Lower leg skin (tissue), 4 donors: ENCODE results near the gene TMEM9. TPM values are rescaled to one million over a fixed set of nuclear protein-coding genes. Genes with fewer than 3 reads are reported as not detected.

ENCODE experiments used
- DNase-seq, 2 donors: peaks; one replicate each; pipeline ENCODE4 v3.0.0-alpha.2; 2019; ENCODE audit warnings: low spot score in 2 of 2
- H3K4me3 ChIP-seq: fragments of 200-600 bp; sonication (generic); 2 replicates; pipeline ENCODE4 v1.5.1; 2017; ENCODE audit warnings: mild to moderate bottlenecking, low read depth; ENCODE audit not compliant: poor library complexity, severe bottlenecking
- POLR2A ChIP-seq, 2 donors: fragments of 450-650 bp; IDR thresholded peaks; one replicate each; pipeline ENCODE4 v1.6.1; 2016 to 2017; ENCODE audit warnings: antibody characterized with exemption in 2 of 2, mild to moderate bottlenecking in 1 of 2, moderate library complexity in 1 of 2
- WGBS, 2 donors: methylation state at CpG; one replicate each; pipeline ENCODE4 v1.1.5; 2018; 5-methylcytosine and 5-hydroxymethylcytosine counted together
- intact Hi-C: fragments of 100-400 bp; cut with DNase I; formaldehyde crosslinking; loops from one replicate; pipeline ENCODE4 v1.15.0; 2023; ENCODE audit warnings: low total_unique reads
- total RNA-seq, 4 donors: library from RNA; depleted of rRNA; stranded (reverse); fragments of >200 nt; gene quantifications; one replicate each; pipeline ENCODE4 v1.1.0, GENCODE V29; 2016
- TF ChIP-seq, protein P1 (sequence below), 3 donors: fragments of 450-650 bp; IDR thresholded peaks; one replicate each; pipeline ENCODE4 v1.5.1; 2016; ENCODE audit warnings: antibody characterized with exemption in 3 of 3, mild to moderate bottlenecking in 3 of 3, moderate library complexity in 2 of 3

The TMEM9 gene
- total RNA-seq, 4 donors from 2014 or later: 32.3 to 48.5 (median 45.9) TPM

- intact Hi-C loops: no loop called here
- WGBS, 2 donors: 83 to 89% methylated on average over 10 of the region's 10 CpGs
- no peak for TF ChIP-seq POLR2A (IDR thresholded peaks at IDR 0.05)
- TF ChIP-seq, protein P1, sequence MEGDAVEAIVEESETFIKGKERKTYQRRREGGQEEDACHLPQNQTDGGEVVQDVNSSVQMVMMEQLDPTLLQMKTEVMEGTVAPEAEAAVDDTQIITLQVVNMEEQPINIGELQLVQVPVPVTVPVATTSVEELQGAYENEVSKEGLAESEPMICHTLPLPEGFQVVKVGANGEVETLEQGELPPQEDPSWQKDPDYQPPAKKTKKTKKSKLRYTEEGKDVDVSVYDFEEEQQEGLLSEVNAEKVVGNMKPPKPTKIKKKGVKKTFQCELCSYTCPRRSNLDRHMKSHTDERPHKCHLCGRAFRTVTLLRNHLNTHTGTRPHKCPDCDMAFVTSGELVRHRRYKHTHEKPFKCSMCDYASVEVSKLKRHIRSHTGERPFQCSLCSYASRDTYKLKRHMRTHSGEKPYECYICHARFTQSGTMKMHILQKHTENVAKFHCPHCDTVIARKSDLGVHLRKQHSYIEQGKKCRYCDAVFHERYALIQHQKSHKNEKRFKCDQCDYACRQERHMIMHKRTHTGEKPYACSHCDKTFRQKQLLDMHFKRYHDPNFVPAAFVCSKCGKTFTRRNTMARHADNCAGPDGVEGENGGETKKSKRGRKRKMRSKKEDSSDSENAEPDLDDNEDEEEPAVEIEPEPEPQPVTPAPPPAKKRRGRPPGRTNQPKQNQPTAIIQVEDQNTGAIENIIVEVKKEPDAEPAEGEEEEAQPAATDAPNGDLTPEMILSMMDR (IDR thresholded peaks at IDR 0.05): no peak
- peak in 1 of 2 donors; percentile 62 for DNase-seq
- no peak overlapping the region for H3K4me3 ChIP-seq
Observed at GRCh38 chr1:201140235-201140940, 13.9 kb downstream of the TMEM9 start.

- 88 to 90% methylated on average over 9 of the region's 9 CpGs for WGBS, 2 donors
- intact Hi-C loops: loop anchor here (10.0 kb wide), 1 partner anchor 65 kb away; no protein-coding TSS in a partner anchor
- no peak overlapping the region for H3K4me3 ChIP-seq
- DNase-seq: peak in 1 of 2 donors; percentile 56
- TF ChIP-seq, protein P1 (IDR thresholded peaks at IDR 0.05): no peak
- no peak for TF ChIP-seq POLR2A (IDR thresholded peaks at IDR 0.05)
Observed at GRCh38 chr1:201139756-201140155, 14.5 kb downstream of the TMEM9 start.

DNA sequence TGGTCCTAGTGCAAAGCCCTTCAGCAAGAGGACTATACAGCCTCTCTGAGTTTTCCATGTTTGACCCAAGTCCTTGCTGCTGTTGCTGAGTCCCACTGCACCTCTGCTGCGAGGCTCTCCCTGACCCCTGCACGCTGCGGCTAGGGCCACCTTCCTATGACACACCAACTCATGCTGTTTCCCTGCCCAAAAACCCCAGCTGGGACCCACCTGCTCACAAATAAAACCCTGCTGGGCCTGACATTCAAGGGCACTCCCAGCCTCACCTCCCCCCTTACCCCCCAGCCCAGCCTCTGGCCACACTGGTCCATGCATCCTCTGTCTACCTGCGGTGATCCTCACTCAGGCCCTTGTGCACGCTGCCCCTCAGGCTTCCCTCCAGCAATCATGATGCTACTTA is 15.0 kb downstream of the TMEM9 start:
- no peak overlapping the region for H3K4me3 ChIP-seq
- DNase-seq: peak in 1 of 2 donors; percentile 78
- 96 to 99% methylated on average over 5 of the region's 5 CpGs for WGBS, 2 donors
- intact Hi-C loops: loop anchor here (10.0 kb wide), 1 partner anchor 65 kb away; no protein-coding TSS in a partner anchor
- TF ChIP-seq, protein P1 (IDR thresholded peaks at IDR 0.05): no peak
- TF ChIP-seq POLR2A (IDR thresholded peaks at IDR 0.05): no peak

DNA sequence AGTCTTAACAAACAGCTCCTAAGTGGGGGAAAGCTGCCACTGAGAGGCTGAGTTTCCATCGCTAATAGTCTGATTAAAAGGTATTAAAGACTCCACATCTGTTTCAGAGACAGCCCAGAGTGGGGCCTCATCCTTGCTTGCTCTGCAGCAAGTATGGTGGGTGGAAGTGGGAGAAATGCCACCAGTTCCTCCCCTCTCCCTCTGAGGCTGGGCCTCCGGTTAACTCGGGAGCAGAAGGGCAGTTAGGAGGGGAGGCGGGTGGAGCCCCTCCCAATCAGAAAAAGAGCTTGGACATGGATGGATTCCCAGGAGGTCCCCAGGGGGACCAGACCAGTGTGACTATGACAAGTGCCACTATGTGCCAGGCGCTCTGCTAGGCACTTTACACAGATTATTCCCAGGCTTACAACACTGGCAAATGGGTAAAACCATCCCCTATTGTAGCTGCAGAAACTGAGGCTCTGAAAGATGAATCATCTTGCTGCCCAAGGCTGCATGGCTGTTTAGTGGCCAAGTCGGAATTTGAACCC is 15.9 kb downstream of the TMEM9 start:
- WGBS, 2 donors: 52 to 80% methylated on average over 6 of the region's 6 CpGs
- no peak for TF ChIP-seq POLR2A (IDR thresholded peaks at IDR 0.05)
- TF ChIP-seq, protein P1 (IDR thresholded peaks at IDR 0.05): no peak
- H3K4me3 ChIP-seq: no peak overlapping the region
- intact Hi-C loops: loop anchor here (10.0 kb wide), 1 partner anchor 66 kb away; no protein-coding TSS in a partner anchor
- DNase-seq: no peak

DNA sequence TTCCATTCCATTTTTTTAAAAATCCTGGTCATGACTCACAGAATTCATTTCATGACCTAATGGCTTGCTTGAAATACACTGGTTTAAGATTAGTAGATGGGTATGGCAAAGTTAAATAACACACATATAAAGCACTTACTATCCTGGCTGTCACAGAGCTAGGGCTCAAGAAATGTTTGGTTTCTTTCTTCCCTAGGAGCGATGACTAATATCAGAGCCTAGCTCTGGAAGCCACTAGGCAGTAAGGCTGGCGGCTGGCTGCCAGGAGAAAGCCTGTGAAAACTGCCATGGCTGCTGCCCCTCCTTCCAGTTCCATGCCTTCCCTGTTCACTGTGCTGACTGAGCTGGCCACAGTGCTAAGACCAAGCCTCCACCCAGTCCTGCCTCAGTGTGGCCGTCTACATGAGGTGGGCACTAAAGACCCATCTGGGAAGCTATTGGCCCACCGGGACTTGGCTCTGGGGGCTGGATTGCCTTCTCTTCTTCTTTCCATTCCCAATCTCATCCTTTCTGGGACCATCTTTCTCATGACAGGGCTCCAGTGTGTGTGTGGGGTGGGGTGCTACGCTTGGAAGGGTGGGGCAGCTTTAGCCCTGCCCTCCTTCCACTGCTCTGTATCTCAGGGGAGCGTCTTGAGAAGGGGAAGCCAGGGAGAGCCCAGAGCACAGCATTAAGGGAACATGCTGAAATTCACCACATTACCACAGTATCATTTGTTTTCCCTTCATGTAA is 16.5 kb downstream of the TMEM9 start:
- peak; percentile 36 to 93 for DNase-seq
- no peak for TF ChIP-seq POLR2A (IDR thresholded peaks at IDR 0.05)
- WGBS, 2 donors: 35 to 38% methylated on average over 6 of the region's 6 CpGs
- intact Hi-C loops: loop anchor here (10.0 kb wide), 1 partner anchor 67 kb away; no protein-coding TSS in a partner anchor
- no peak overlapping the region for H3K4me3 ChIP-seq

DNA sequence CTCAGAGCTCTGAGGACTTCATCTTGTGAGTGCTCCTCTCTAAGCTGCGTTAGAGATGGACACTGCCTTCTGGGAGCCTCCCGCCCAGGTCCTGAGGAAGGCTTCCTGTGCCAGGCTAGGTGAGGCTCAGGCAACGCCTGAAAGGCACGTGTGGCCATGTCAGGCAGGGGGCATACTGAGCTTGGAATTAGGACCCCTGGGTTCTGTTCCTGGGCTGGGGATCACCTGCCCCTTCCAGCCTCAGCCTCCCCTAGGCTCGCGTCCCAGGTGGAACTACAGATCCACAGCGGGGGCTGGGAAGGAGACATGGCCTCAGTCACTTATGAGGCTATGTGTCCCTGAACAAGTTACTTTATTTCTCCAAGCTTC is 17.3 kb downstream of the TMEM9 start:
- TF ChIP-seq POLR2A (IDR thresholded peaks at IDR 0.05): no peak
- TF ChIP-seq, protein P1 (IDR thresholded peaks at IDR 0.05): no peak
- H3K4me3 ChIP-seq: no peak overlapping the region
- DNase-seq: no peak
- WGBS, 2 donors: 85 to 91% methylated on average over 7 of the region's 7 CpGs
- intact Hi-C loops: loop anchor here (10.0 kb wide), 1 partner anchor 68 kb away; no protein-coding TSS in a partner anchor
